Measurements from ENCODE around the gene FBXL16. TPM values are rescaled to one million over a fixed set of nuclear protein-coding genes. Genes with fewer than 3 reads are reported as not detected.
"Not testable (repeated sequence)": the region's sequence is repeated elsewhere in the genome, so short reads cannot be mapped to it uniquely, and the experiment has no call there.

The FBXL16 gene
- total and polyA plus RNA-seq, 3 experiments from 2014 or later = 7.6 to 16.9 (median 11.1) TPM

- H3K9me3 Mint-ChIP-seq = no peaks in the 10 kb centered on the region
- DNase-seq = no peak
- no peaks in the 10 kb centered on the region for H3K4me1 ChIP-seq (ENCODE audit: insufficient read depth, low read length)
- H3K9me3 ChIP-seq (ENCODE audit: low read length) = no peaks in the 10 kb centered on the region
- H3K4me3 Mint-ChIP-seq = no peak overlapping the region
- peaks cover 0 to 2% of the 10 kb centered on the region in 2 donors for H3K27me3 Mint-ChIP-seq
- H3K36me3 Mint-ChIP-seq = no peaks in the 10 kb centered on the region
- no peaks in the 10 kb centered on the region for H3K36me3 ChIP-seq (ENCODE audit: insufficient read depth, low read length)
- H3K4me3 ChIP-seq (ENCODE audit: low read length) = no peak overlapping the region
- no peaks in the 10 kb centered on the region for H3K4me1 Mint-ChIP-seq
- no peak overlapping the region for H3K27ac ChIP-seq (ENCODE audit: low read depth, low read length)
- POLR2A ChIA-PET = no interaction called here
- H3K27me3 ChIP-seq (ENCODE audit: insufficient read depth, low read length, poor library complexity, severe bottlenecking) = no peaks in the 10 kb centered on the region
- H3K27ac Mint-ChIP-seq = no peak overlapping the region
- CTCF ChIA-PET = no interaction called here
Observed at GRCh38 chr16:747978-748746, 42.6 kb upstream of the FBXL16 start.

DNA sequence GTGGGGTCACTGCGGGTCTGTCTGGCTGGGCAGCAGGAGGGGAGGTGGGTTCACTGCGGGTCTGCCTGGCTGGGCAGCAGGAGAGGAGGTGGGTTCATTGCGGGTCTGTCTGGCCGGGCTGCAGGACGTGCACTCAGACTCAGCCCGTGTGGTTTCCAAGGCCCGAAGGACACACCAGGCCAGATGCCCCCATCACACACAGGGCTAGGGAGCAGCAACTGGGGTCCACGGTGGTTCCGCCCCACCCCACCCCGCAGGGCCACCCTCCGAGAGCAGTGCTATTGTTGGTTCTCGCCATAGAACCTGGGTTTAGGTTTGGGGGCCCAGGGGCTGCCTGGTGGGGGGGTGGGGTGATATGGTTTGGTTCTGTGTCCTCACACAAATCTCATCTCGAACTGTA lies 41.0 kb upstream of the FBXL16 start:
- H3K4me3 Mint-ChIP-seq = no peak overlapping the region
- Histone ChIP-seq H3K27ac (ENCODE audit: low read depth, low read length) (no peak overlapping the region), H3K27me3 (ENCODE audit: insufficient read depth, low read length, poor library complexity, severe bottlenecking) (no peaks in the 10 kb centered on the region), H3K4me3 (ENCODE audit: low read length) (no peak overlapping the region), H3K36me3 (ENCODE audit: insufficient read depth, low read length) (no peaks in the 10 kb centered on the region), H3K4me1 (ENCODE audit: insufficient read depth, low read length) (no peaks in the 10 kb centered on the region), H3K9me3 (ENCODE audit: low read length) (no peaks in the 10 kb centered on the region)
- H3K27me3 Mint-ChIP-seq = peaks cover 0 to 2% of the 10 kb centered on the region in 2 donors
- H3K9me3 Mint-ChIP-seq = no peaks in the 10 kb centered on the region
- no peaks in the 10 kb centered on the region for H3K36me3 Mint-ChIP-seq
- H3K27ac Mint-ChIP-seq = no peak overlapping the region
- ChIA-PET POLR2A (no interaction called here), CTCF (interaction anchor here (1.1 kb wide), 1 partner anchor 34 kb away, joined by 3 read pairs; no protein-coding TSS in a partner anchor)
- no peaks in the 10 kb centered on the region for H3K4me1 Mint-ChIP-seq
- DNase-seq = no peak

- no peak overlapping the region for H3K4me3 Mint-ChIP-seq
- Histone ChIP-seq H3K27me3 (ENCODE audit: insufficient read depth, low read length, poor library complexity, severe bottlenecking) (no peaks in the 10 kb centered on the region), H3K9me3 (ENCODE audit: low read length) (no peaks in the 10 kb centered on the region), H3K4me1 (ENCODE audit: insufficient read depth, low read length) (no peaks in the 10 kb centered on the region), H3K36me3 (ENCODE audit: insufficient read depth, low read length) (no peaks in the 10 kb centered on the region), H3K27ac (ENCODE audit: low read depth, low read length) (no peak overlapping the region), H3K4me3 (ENCODE audit: low read length) (no peak overlapping the region)
- no peaks in the 10 kb centered on the region for H3K9me3 Mint-ChIP-seq
- H3K4me1 Mint-ChIP-seq = peaks cover 0 to 3% (median 0%) of the 10 kb centered on the region in 3 donors
- CTCF ChIA-PET = interaction anchor here (18.9 kb wide), 1 partner anchor 28 kb away, joined by 332 read pairs; the partner anchor contains the start of genes ANTKMT, CCDC78, HAGHL and METRN
- no peaks in the 10 kb centered on the region for H3K36me3 Mint-ChIP-seq
- POLR2A ChIA-PET = no interaction called here
- no peaks in the 10 kb centered on the region for H3K27me3 Mint-ChIP-seq
- H3K27ac Mint-ChIP-seq = no peak overlapping the region
- no peak for DNase-seq
Observed at GRCh38 chr16:745739-746138, 40.1 kb upstream of the FBXL16 start.

GRCh38 chr16:743794-744500 lies 38.3 kb upstream of the FBXL16 start:
- H3K27me3 ChIP-seq (ENCODE audit: insufficient read depth, low read length, poor library complexity, severe bottlenecking) = no peaks in the 10 kb centered on the region
- no peaks in the 10 kb centered on the region for H3K36me3 ChIP-seq (ENCODE audit: insufficient read depth, low read length)
- no peak overlapping the region for H3K27ac Mint-ChIP-seq
- ChIA-PET POLR2A (no interaction called here), CTCF (interaction anchor here (0.7 to 18.9 kb wide), 5 partner anchors 13 to 1202 kb away, joined by 3 to 332 read pairs (median 3); partner anchors contain the start of genes ANTKMT, CCDC78, HAGHL and METRN)
- peaks cover 0 to 15% (median 1%) of the 10 kb centered on the region in 3 donors for H3K4me1 Mint-ChIP-seq
- H3K9me3 Mint-ChIP-seq = no peaks in the 10 kb centered on the region
- H3K27me3 Mint-ChIP-seq = no peaks in the 10 kb centered on the region
- no peak overlapping the region for H3K4me3 ChIP-seq (ENCODE audit: low read length)
- H3K36me3 Mint-ChIP-seq = peaks cover 0 to 6% (median 0%) of the 10 kb centered on the region in 3 donors
- H3K27ac ChIP-seq (ENCODE audit: low read depth, low read length) = no peak overlapping the region
- DNase-seq = no peak
- H3K4me1 ChIP-seq (ENCODE audit: insufficient read depth, low read length) = peaks cover 10% of the 10 kb centered on the region
- H3K4me3 Mint-ChIP-seq = peak overlapping the region in 1 of 7 donors; percentile 44
- H3K9me3 ChIP-seq (ENCODE audit: low read length) = no peaks in the 10 kb centered on the region

DNA sequence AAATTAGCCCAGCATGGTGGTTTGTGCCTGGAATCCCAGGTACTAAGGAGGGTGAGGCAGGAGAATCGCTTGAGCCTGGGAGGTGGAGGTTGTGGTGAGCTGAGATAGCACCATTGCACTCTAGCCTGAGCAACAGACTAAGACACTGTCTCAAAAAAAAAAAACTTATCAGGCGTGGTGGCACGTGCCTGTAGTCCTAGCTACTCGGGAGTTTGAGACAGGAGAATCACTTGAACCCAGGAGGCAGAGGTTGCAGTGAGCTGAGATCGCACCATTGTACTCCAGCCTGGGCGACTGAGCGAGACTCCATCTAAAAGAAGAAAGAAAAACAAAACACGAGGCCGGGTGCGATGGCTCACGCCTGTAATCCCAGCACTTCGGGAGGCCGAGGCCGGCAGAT lies 37.3 kb upstream of the FBXL16 start:
- H3K36me3 Mint-ChIP-seq; H3K27me3 Mint-ChIP-seq; H3K27ac Mint-ChIP-seq; POLR2A ChIA-PET; H3K9me3 Mint-ChIP-seq; H3K4me3 ChIP-seq (ENCODE audit: low read length); H3K36me3 ChIP-seq (ENCODE audit: insufficient read depth, low read length); DNase-seq; H3K4me1 ChIP-seq (ENCODE audit: insufficient read depth, low read length); H3K9me3 ChIP-seq (ENCODE audit: low read length); H3K27me3 ChIP-seq (ENCODE audit: insufficient read depth, low read length, poor library complexity, severe bottlenecking); H3K27ac ChIP-seq (ENCODE audit: low read depth, low read length): not testable (repeated sequence)
- CTCF ChIA-PET = interaction anchor here (1.4 to 18.9 kb wide), 2 partner anchors 12 to 26 kb away, joined by 4 to 332 read pairs; partner anchors contain the start of genes ANTKMT, CCDC78, HAGHL and METRN
- Mint-ChIP-seq H3K4me1 (peaks cover 0 to 15% (median 1%) of the 10 kb centered on the region in 3 donors), H3K4me3 (peak overlapping the region in 1 of 7 donors; percentile 23)

DNA sequence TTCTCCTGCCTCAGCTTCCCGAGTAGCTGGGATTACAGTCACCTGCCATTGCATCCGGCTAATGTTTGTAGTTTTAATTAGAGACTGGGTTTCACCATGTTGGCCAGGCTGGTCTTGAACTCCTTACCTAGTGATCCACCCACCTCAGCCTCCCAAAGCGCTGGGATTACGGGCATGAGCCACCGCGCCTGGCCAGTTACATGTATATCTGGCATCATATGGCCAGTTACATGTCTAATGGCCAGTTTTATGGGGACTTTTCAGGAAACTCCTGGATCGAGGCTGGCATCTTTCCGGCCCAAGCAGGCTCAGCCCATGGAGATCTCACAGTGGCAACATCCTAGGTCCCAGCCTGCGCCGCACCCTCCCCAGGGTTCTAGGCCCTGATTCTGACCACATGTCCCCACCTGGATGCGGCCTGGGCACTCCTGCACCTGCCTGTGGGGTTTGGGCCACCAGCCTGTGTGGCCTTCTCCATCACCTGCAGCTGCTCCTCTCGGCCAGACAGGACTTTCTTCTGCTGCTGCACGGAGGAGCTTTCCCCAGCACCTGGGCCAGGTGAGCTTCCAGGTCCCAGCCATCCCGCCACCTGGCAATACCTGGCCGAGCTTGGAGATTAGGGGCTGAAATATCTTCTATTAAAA lies 36.5 kb upstream of the FBXL16 start:
- H3K27me3 Mint-ChIP-seq = no peaks in the 10 kb centered on the region
- Histone ChIP-seq H3K36me3 (ENCODE audit: insufficient read depth, low read length) (peaks cover 3% of the 10 kb centered on the region), H3K27ac (ENCODE audit: low read depth, low read length) (no peak overlapping the region), H3K9me3 (ENCODE audit: low read length) (no peaks in the 10 kb centered on the region), H3K4me1 (ENCODE audit: insufficient read depth, low read length) (peaks cover 10% of the 10 kb centered on the region), H3K4me3 (ENCODE audit: low read length) (no peak overlapping the region), H3K27me3 (ENCODE audit: insufficient read depth, low read length, poor library complexity, severe bottlenecking) (no peaks in the 10 kb centered on the region)
- no peak for DNase-seq
- peaks cover 0 to 14% (median 0%) of the 10 kb centered on the region in 3 donors for H3K36me3 Mint-ChIP-seq
- H3K4me3 Mint-ChIP-seq = peak overlapping the region in 6 of 7 donors; percentile 34 to 85 (median 72)
- ChIA-PET POLR2A (no interaction called here), CTCF (interaction anchor here (1.0 to 18.9 kb wide), 6 partner anchors 8 to 30 kb away, joined by 3 to 332 read pairs (median 6); partner anchors contain the start of genes ANTKMT, CCDC78, HAGHL and METRN)
- peak overlapping the region in 3 of 8 donors; percentile 32 to 87 (median 45) for H3K27ac Mint-ChIP-seq
- H3K9me3 Mint-ChIP-seq = no peaks in the 10 kb centered on the region
- peaks cover 0 to 15% (median 1%) of the 10 kb centered on the region in 3 donors for H3K4me1 Mint-ChIP-seq

DNA sequence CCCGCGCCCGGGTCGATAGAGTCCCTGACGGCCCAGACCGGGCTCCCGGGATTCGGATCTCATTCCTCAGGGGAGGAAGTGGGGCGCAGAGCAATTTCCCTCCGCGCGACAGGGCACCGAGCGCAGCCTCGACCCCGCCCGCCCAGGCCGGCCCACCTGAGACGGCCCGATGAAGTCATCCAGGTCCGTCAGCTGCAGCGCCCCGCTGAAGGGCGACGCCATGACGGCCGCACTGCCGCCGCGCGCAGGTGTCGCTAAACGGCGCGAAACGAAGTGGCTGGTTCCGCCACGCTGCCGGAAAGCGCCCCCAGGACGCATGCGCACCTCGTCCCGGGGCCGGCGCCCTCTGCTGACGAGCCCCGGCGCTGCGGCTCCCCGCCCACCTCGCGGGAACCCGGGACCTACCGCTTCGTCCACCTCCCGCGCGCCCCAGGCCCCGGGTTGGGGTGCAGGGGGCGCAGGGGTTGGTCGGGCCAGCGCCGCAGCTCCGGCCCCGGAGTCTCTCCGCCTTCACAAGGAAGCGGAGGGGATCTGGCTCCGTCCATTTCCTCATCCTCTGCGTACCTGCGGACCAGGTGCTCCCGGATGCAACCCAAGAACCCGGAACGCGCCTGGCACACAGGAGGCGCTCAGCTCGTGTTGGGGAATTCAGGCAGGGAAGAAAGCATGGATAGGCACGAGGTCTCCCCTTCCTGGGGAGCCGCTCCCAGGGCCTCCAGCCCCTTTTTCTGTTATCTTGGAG lies 35.3 kb upstream of the FBXL16 start, which contains the start of gene CIAO3:
Gene CIAO3, minus strand, starts transcription at position 234 of the 742 bp plus-strand sequence. Its CDS starts 12 bp downstream, at position 222.
- H3K9me3 ChIP-seq (ENCODE audit: low read length) = no peaks in the 10 kb centered on the region
- no peaks in the 10 kb centered on the region for H3K9me3 Mint-ChIP-seq
- no peaks in the 10 kb centered on the region for H3K27me3 ChIP-seq (ENCODE audit: insufficient read depth, low read length, poor library complexity, severe bottlenecking)
- peaks cover 10% of the 10 kb centered on the region for H3K4me1 ChIP-seq (ENCODE audit: insufficient read depth, low read length)
- H3K4me3 Mint-ChIP-seq = peak within 1 kb of the TSS; percentile 71 to 92 (median 81)
- no peaks in the 10 kb centered on the region for H3K27me3 Mint-ChIP-seq
- peak within 1 kb of the TSS; percentile 71 for H3K4me3 ChIP-seq (ENCODE audit: low read length)
- H3K36me3 Mint-ChIP-seq = peaks cover 0 to 26% (median 0%) of the 10 kb centered on the region in 3 donors
- ChIA-PET CTCF (interaction anchor here (0.6 to 18.9 kb wide), 13 partner anchors 9 to 65 kb away, joined by 3 to 332 read pairs (median 4); partner anchors contain the start of genes ANTKMT, CCDC78, CHTF18 and HAGHL), POLR2A (interaction anchor here (0.7 to 2.3 kb wide), 6 partner anchors 13 to 46 kb away, joined by 3 to 9 read pairs (median 4); partner anchors contain the start of genes ANTKMT, CCDC78 and METRN)
- peak within 1 kb of the TSS in 5 of 8 donors; percentile 45 to 87 (median 57) for H3K27ac Mint-ChIP-seq
- peak within 1 kb of the TSS; percentile 78 for H3K27ac ChIP-seq (ENCODE audit: low read depth, low read length)
- peaks cover 0 to 15% (median 1%) of the 10 kb centered on the region in 3 donors for H3K4me1 Mint-ChIP-seq
- peak; percentile 86 to 95 (median 89) for DNase-seq
- H3K36me3 ChIP-seq (ENCODE audit: insufficient read depth, low read length) = peaks cover 5% of the 10 kb centered on the region

Data from CD8-positive, alpha-beta memory T cell (primary cell).